Measurements from ENCODE around the gene ZNF600. TPM values are rescaled to one million over a fixed set of nuclear protein-coding genes. Genes with fewer than 3 reads are reported as not detected.
"Not testable (repeated sequence)": the region's sequence is repeated elsewhere in the genome, so short reads cannot be mapped to it uniquely, and the experiment has no call there.

ZNF600 gene
- 7.7 and 12.5 TPM in 2 replicates for total RNA-seq
- polyA plus RNA-seq: 14.6 and 16.9 TPM in 2 replicates

- 2% methylated on average over 46 of the region's 47 CpGs for WGBS (ENCODE audit: low lambda C conversion rate, missing lambda C conversion rate)
- H3K9me2 ChIP-seq (replicated peaks; ENCODE audit: insufficient read depth); H3K9me3 ChIP-seq (ENCODE audit: low read depth); H3K4me1 ChIP-seq (ENCODE audit: insufficient read depth); H4K20me1 ChIP-seq (ENCODE audit: insufficient read depth, poor library complexity, severe bottlenecking); H3K36me3 ChIP-seq (replicated peaks; ENCODE audit: insufficient read depth, low read depth); H3K27me3 ChIP-seq: not testable (repeated sequence)
- TF ChIP-seq, protein P1, sequence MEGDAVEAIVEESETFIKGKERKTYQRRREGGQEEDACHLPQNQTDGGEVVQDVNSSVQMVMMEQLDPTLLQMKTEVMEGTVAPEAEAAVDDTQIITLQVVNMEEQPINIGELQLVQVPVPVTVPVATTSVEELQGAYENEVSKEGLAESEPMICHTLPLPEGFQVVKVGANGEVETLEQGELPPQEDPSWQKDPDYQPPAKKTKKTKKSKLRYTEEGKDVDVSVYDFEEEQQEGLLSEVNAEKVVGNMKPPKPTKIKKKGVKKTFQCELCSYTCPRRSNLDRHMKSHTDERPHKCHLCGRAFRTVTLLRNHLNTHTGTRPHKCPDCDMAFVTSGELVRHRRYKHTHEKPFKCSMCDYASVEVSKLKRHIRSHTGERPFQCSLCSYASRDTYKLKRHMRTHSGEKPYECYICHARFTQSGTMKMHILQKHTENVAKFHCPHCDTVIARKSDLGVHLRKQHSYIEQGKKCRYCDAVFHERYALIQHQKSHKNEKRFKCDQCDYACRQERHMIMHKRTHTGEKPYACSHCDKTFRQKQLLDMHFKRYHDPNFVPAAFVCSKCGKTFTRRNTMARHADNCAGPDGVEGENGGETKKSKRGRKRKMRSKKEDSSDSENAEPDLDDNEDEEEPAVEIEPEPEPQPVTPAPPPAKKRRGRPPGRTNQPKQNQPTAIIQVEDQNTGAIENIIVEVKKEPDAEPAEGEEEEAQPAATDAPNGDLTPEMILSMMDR (IDR thresholded peaks at IDR 0.05; ENCODE audit: poor library complexity): peak; percentile 3
- peak; percentile 91 for DNase-seq (ENCODE audit: low spot score)
- peaks cover 22% of the 10 kb centered on the region for H3K79me2 ChIP-seq
- peak within 1 kb of the TSS; percentile 91 for H2AFZ ChIP-seq
- peak within 1 kb of the TSS; percentile 61 for H3K4me3 ChIP-seq
- H3K4me2 ChIP-seq: peak within 1 kb of the TSS; percentile 93
- peak within 1 kb of the TSS; percentile 79 for H3K27ac ChIP-seq
Observed at GRCh38 chr19:52786464-52787354, at the start of gene ZNF600. TSS of gene ZNF600 (minus strand) at chr19:52786791. CDS start at chr19:52778888, 7,903 bp downstream.

DNA sequence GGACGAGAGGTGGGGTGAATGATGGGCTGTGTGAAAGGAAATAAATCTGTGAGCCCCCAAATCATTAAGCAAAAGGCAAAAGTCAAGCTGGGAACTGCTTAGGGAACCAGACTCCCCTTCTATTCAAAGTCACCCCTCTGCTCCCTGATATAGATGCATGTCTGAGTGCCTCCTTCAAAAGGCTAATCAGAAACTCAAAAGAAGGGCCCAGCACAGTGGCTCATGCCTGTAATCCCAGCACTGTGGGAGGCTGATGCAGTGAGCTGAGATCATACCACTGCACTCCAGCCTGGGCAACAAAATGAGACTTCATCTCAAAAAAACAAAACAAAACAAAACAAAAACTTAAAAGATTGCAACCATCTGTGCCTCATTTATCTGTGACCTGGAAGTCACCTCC, 47.7 kb upstream of the ZNF600 start:
- not testable (repeated sequence) for H3K4me3 ChIP-seq; H3K4me2 ChIP-seq; H2AFZ ChIP-seq; H3K36me3 ChIP-seq (replicated peaks; ENCODE audit: insufficient read depth, low read depth); H3K9me3 ChIP-seq (ENCODE audit: low read depth); DNase-seq (ENCODE audit: low spot score); H3K27me3 ChIP-seq; H3K4me1 ChIP-seq (ENCODE audit: insufficient read depth); H3K79me2 ChIP-seq; H4K20me1 ChIP-seq (ENCODE audit: insufficient read depth, poor library complexity, severe bottlenecking); H3K9me2 ChIP-seq (replicated peaks; ENCODE audit: insufficient read depth); H3K27ac ChIP-seq
- 100% methylated on average over 1 of the region's 1 CpG for WGBS (ENCODE audit: low lambda C conversion rate, missing lambda C conversion rate)

GRCh38 chr19:52833541-52833940, 47.0 kb upstream of the ZNF600 start:
- not testable (repeated sequence) for H3K4me1 ChIP-seq (ENCODE audit: insufficient read depth); H3K4me3 ChIP-seq; H3K79me2 ChIP-seq; H3K4me2 ChIP-seq; H3K27me3 ChIP-seq; H3K27ac ChIP-seq; H2AFZ ChIP-seq; DNase-seq (ENCODE audit: low spot score); H4K20me1 ChIP-seq (ENCODE audit: insufficient read depth, poor library complexity, severe bottlenecking); H3K9me3 ChIP-seq (ENCODE audit: low read depth); H3K9me2 ChIP-seq (replicated peaks; ENCODE audit: insufficient read depth); H3K36me3 ChIP-seq (replicated peaks; ENCODE audit: insufficient read depth, low read depth)
- WGBS (ENCODE audit: low lambda C conversion rate, missing lambda C conversion rate): 71% methylated on average over 5 of the region's 5 CpGs

- not testable (repeated sequence) for H3K4me3 ChIP-seq; DNase-seq (ENCODE audit: low spot score); H3K27ac ChIP-seq; H4K20me1 ChIP-seq (ENCODE audit: insufficient read depth, poor library complexity, severe bottlenecking); H3K9me2 ChIP-seq (replicated peaks; ENCODE audit: insufficient read depth); H3K4me2 ChIP-seq; H3K9me3 ChIP-seq (ENCODE audit: low read depth); H3K36me3 ChIP-seq (replicated peaks; ENCODE audit: insufficient read depth, low read depth); H3K27me3 ChIP-seq; H2AFZ ChIP-seq; H3K79me2 ChIP-seq; H3K4me1 ChIP-seq (ENCODE audit: insufficient read depth)
- WGBS (ENCODE audit: low lambda C conversion rate, missing lambda C conversion rate): 81% methylated on average over 7 of the region's 7 CpGs
Observed at GRCh38 chr19:52829866-52830265, 43.3 kb upstream of the ZNF600 start.

DNA sequence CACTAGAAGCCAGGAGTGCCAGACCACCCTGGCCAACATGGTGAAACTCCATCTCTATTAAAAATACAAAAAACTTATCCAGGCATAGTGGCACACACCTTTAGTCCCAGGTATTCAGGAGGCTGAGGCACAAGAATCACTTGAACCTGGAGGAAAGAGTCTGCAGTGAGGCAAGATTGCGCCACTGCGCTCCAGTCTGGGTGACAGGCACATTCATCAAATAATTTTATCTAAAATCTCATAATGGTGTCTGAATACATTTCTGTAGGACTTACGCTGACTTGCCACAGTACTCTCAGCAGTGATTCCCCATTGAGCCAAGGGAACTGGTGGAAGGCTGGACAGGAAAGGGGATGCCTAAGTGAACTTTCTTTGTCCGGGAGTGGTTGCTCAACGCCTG, 39.2 kb upstream of the ZNF600 start:
- Histone ChIP-seq H3K4me1 (ENCODE audit: insufficient read depth) (no peaks in the 10 kb centered on the region), H3K9me3 (ENCODE audit: low read depth) (no peaks in the 10 kb centered on the region), H3K4me3 (no peak overlapping the region), H3K36me3 (replicated peaks; ENCODE audit: insufficient read depth, low read depth) (no peaks in the 10 kb centered on the region), H3K4me2 (no peak overlapping the region), H3K27me3 (no peaks in the 10 kb centered on the region), H3K9me2 (replicated peaks; ENCODE audit: insufficient read depth) (no peaks in the 10 kb centered on the region), H4K20me1 (ENCODE audit: insufficient read depth, poor library complexity, severe bottlenecking) (no peaks in the 10 kb centered on the region), H3K79me2 (peaks cover under 1% of the 10 kb centered on the region), H2AFZ (no peak overlapping the region), H3K27ac (no peak overlapping the region)
- TF ChIP-seq EZH2 (IDR thresholded peaks at IDR 0.05; ENCODE audit: borderline replicate concordance) (no peak), EZH2phosphoT487 (IDR thresholded peaks at IDR 0.05; ENCODE audit: low read depth, severe bottlenecking, unreplicated experiment) (no peak)
- TF ChIP-seq, protein P1 (IDR thresholded peaks at IDR 0.05; ENCODE audit: poor library complexity): no peak
- 95% methylated on average over 5 of the region's 5 CpGs for WGBS (ENCODE audit: low lambda C conversion rate, missing lambda C conversion rate)
- DNase-seq (ENCODE audit: low spot score): no peak
